Erythroblast (primary cell): ENCODE data around the gene SYNJ2.

ENCODE experiments used
- GATA1 ChIP-seq: IDR thresholded peaks from 2 replicates; pipeline ENCODE4 v1.6.1; 2011; ENCODE audit warnings: low read depth, mild to moderate bottlenecking, control low read depth, low read length, moderate library complexity
- POLR2A ChIP-seq: IDR thresholded peaks from 2 replicates; pipeline ENCODE4 v1.6.1; 2011; ENCODE audit warnings: mild to moderate bottlenecking, low read length

GRCh38 chr6:158104696-158105095, 123.0 kb downstream of the SYNJ2 start:
- no peak for TF ChIP-seq GATA1
- no peak for TF ChIP-seq POLR2A
